Hepatocyte (in vitro differentiated cells): ENCODE measurements around the gene KIF23. TPM values are rescaled to one million over a fixed set of nuclear protein-coding genes. Genes with fewer than 3 reads are reported as not detected.
"Not testable (repeated sequence)": the region's sequence is repeated elsewhere in the genome, so short reads cannot be mapped to it uniquely, and the experiment has no call there.

Experiments
- DNase-seq: peaks from one replicate; pipeline ENCODE4 v3.0.0-alpha.2; 2016; ENCODE audit warnings: low spot score
- H2AFZ ChIP-seq: fragments of 200-600 bp; sonication (generic); 2 replicates; pipeline ENCODE4 v1.6.0; 2016; ENCODE audit warnings: antibody characterized with exemption, mild to moderate bottlenecking
- H3K27ac ChIP-seq: fragments of 200-600 bp; sonication (generic); 2 replicates; pipeline ENCODE4 v1.5.1; 2016; ENCODE audit warnings: mild to moderate bottlenecking
- H3K27me3 ChIP-seq: fragments of 200-600 bp; sonication (generic); 2 replicates; pipeline ENCODE4 v1.6.1; 2016
- H3K36me3 ChIP-seq: fragments of 200-600 bp; sonication (generic); replicated peaks from 2 replicates; pipeline ENCODE4 v1.5.1; 2016; ENCODE audit warnings: low read depth; ENCODE audit not compliant: insufficient read depth
- H3K4me1 ChIP-seq: fragments of 200-600 bp; sonication (generic); 2 replicates; pipeline ENCODE4 v1.5.1; 2016; ENCODE audit warnings: mild to moderate bottlenecking, moderate library complexity; ENCODE audit not compliant: insufficient read depth
- H3K4me2 ChIP-seq: fragments of 200-600 bp; sonication (generic); 2 replicates; pipeline ENCODE4 v1.6.0; 2016
- H3K4me3 ChIP-seq: fragments of 200-600 bp; sonication (generic); 2 replicates; pipeline ENCODE4 v1.5.1; 2016; ENCODE audit warnings: mild to moderate bottlenecking
- H3K79me2 ChIP-seq: fragments of 200-600 bp; sonication (generic); 2 replicates; pipeline ENCODE4 v1.6.0; 2017; ENCODE audit warnings: mild to moderate bottlenecking
- H3K9me2 ChIP-seq: fragments of 200-600 bp; sonication (generic); replicated peaks from 2 replicates; pipeline ENCODE4 v1.6.0; 2017; ENCODE audit warnings: mild to moderate bottlenecking; ENCODE audit not compliant: insufficient read depth
- H3K9me3 ChIP-seq: fragments of 200-600 bp; sonication (generic); 2 replicates; pipeline ENCODE4 v1.5.1; 2016; ENCODE audit warnings: low read depth, mild to moderate bottlenecking
- H4K20me1 ChIP-seq: fragments of 200-600 bp; sonication (generic); 2 replicates; pipeline ENCODE4 v1.6.0; 2016; ENCODE audit warnings: mild to moderate bottlenecking; ENCODE audit not compliant: insufficient read depth, poor library complexity, severe bottlenecking
- EZH2 ChIP-seq: fragments of 200-600 bp; sonication (generic); IDR thresholded peaks from 2 replicates; pipeline ENCODE4 v1.6.1; 2016; ENCODE audit warnings: antibody characterized with exemption, mild to moderate bottlenecking, borderline replicate concordance
- EZH2phosphoT487 ChIP-seq: fragments of 200-600 bp; sonication (generic); IDR thresholded peaks from one replicate; pipeline ENCODE4 v1.6.1; 2018; ENCODE audit warnings: antibody characterized with exemption, mild to moderate bottlenecking, low read depth, moderate library complexity; ENCODE audit not compliant: unreplicated experiment, severe bottlenecking
- WGBS: methylation state at CpG from one replicate; pipeline ENCODE4 v1.1.6; 2016; ENCODE audit warnings: low lambda C conversion rate; ENCODE audit errors: missing lambda C conversion rate; 5-methylcytosine and 5-hydroxymethylcytosine counted together
- polyA plus RNA-seq: library from polyadenylated mRNA; unstranded; fragments of >200 nt; fragmentation: Nextera tagmentation; extraction: Ambion mirVana; gene quantifications from 2 replicates; pipeline ENCODE4 v1.2.1, GENCODE V29; 2016
- total RNA-seq: library from RNA; depleted of rRNA; stranded (reverse); fragments of >200 nt; gene quantifications from 2 replicates; pipeline ENCODE4 v1.2.3, GENCODE V29; 2014
- TF ChIP-seq, protein P1 (sequence below): fragments of 200-600 bp; sonication (generic); IDR thresholded peaks from 2 replicates; pipeline ENCODE4 v1.5.1; 2016; ENCODE audit warnings: antibody characterized with exemption, mild to moderate bottlenecking; ENCODE audit not compliant: poor library complexity

KIF23 gene
- total and polyA plus RNA-seq, 2 experiments from 2014 or later, result 12.0 to 14.1 TPM

DNA sequence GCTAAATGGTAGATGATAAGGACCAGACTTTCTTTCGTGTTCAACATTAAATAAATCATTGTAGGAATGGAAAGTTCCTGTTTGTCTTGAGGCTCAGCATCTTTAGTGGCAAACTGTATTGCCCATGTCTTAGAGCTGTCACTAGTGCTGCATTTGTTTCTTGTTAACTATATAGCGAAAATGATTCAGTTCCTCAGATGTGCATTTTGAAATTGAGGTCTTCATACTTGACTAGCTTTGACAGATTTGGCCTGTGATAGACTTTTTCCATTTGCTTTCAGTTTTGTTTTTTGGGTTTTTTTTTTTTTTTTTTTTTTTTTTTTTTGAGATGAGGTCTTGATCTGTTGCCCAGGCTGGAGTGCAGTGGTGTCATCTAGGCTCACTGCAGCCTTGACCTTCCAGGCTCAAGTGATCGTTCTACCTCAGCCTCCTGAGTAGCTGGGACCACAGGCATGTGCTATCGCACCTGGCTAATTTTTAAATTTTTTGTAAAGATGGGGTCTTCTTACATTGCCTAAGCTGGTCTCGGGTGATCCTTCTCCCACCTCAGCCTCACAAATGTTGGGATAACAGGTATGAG, 29.0 kb downstream of the KIF23 start:
- no peaks in the 10 kb centered on the region for H3K36me3 ChIP-seq
- H3K4me1 ChIP-seq, result peaks cover 4% of the 10 kb centered on the region
- WGBS, result 94% methylated on average over 4 of the region's 5 CpGs
- TF ChIP-seq, protein P1, sequence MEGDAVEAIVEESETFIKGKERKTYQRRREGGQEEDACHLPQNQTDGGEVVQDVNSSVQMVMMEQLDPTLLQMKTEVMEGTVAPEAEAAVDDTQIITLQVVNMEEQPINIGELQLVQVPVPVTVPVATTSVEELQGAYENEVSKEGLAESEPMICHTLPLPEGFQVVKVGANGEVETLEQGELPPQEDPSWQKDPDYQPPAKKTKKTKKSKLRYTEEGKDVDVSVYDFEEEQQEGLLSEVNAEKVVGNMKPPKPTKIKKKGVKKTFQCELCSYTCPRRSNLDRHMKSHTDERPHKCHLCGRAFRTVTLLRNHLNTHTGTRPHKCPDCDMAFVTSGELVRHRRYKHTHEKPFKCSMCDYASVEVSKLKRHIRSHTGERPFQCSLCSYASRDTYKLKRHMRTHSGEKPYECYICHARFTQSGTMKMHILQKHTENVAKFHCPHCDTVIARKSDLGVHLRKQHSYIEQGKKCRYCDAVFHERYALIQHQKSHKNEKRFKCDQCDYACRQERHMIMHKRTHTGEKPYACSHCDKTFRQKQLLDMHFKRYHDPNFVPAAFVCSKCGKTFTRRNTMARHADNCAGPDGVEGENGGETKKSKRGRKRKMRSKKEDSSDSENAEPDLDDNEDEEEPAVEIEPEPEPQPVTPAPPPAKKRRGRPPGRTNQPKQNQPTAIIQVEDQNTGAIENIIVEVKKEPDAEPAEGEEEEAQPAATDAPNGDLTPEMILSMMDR, result no peak
- TF ChIP-seq EZH2phosphoT487 (no peak), EZH2 (no peak)
- H3K9me3 ChIP-seq, result no peaks in the 10 kb centered on the region
- H3K4me2 ChIP-seq, result no peak overlapping the region
- no peaks in the 10 kb centered on the region for H3K27me3 ChIP-seq
- no peak overlapping the region for H3K4me3 ChIP-seq
- DNase-seq, result no peak
- H3K79me2 ChIP-seq, result no peaks in the 10 kb centered on the region
- H4K20me1 ChIP-seq, result no peaks in the 10 kb centered on the region
- H3K9me2 ChIP-seq, result no peaks in the 10 kb centered on the region
- no peak overlapping the region for H3K27ac ChIP-seq
- H2AFZ ChIP-seq, result no peak overlapping the region

DNA sequence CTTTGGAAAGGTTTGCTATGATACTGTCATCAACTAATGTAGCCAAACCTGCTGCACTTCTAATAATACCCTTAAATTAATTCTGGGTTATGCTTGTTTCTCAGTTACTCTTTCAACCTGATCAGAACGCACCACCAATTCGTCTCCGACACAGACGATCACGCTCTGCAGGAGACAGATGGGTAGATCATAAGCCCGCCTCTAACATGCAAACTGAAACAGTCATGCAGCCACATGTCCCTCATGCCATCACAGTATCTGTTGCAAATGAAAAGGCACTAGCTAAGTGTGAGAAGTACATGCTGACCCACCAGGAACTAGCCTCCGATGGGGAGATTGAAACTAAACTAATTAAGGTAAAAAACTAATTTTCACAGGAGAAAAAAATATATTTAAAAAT, 30.5 kb downstream of the KIF23 start:
- DNase-seq, result no peak
- WGBS, result 98% methylated on average over 7 of the region's 7 CpGs
- no peak overlapping the region for H3K27ac ChIP-seq
- H3K4me1 ChIP-seq, result no peaks in the 10 kb centered on the region
- no peaks in the 10 kb centered on the region for H3K27me3 ChIP-seq
- no peaks in the 10 kb centered on the region for H3K9me3 ChIP-seq
- no peak overlapping the region for H3K4me2 ChIP-seq
- no peaks in the 10 kb centered on the region for H3K79me2 ChIP-seq
- H3K4me3 ChIP-seq, result no peak overlapping the region
- H2AFZ ChIP-seq, result no peak overlapping the region
- no peaks in the 10 kb centered on the region for H3K36me3 ChIP-seq
- H3K9me2 ChIP-seq, result no peaks in the 10 kb centered on the region
- no peaks in the 10 kb centered on the region for H4K20me1 ChIP-seq
- no peak for TF ChIP-seq EZH2
- TF ChIP-seq EZH2phosphoT487, result no peak
- TF ChIP-seq, protein P1, result no peak

DNA sequence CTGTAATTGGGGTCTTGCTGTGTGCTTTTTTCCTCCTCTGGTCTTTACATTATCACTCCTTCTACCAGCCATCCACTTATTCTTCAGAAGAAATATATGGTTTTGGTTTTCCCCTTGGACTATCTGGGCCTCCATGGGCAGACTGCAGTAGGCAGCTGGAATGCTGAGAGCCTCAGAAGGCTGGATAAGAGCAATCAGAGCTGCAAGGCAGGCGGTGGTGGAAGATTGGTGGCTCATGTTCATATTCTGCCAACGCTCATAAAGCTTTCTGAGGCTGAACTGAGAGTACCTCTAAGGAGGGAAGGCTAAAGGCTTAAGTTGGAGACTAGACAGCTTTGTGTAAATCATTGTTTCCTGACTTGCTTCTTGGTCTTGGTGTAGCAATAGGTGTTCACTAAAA, 32.8 kb downstream of the KIF23 start:
- Histone ChIP-seq H3K27me3 (no peaks in the 10 kb centered on the region), H3K4me1 (no peaks in the 10 kb centered on the region), H4K20me1 (no peaks in the 10 kb centered on the region), H3K4me2 (no peak overlapping the region), H3K9me3 (no peaks in the 10 kb centered on the region), H3K4me3 (no peak overlapping the region), H2AFZ (no peak overlapping the region), H3K27ac (no peak overlapping the region), H3K79me2 (no peaks in the 10 kb centered on the region), H3K9me2 (no peaks in the 10 kb centered on the region), H3K36me3 (no peaks in the 10 kb centered on the region)
- WGBS, result 81% methylated on average over 2 of the region's 2 CpGs
- TF ChIP-seq EZH2phosphoT487 (no peak), EZH2 (no peak)
- TF ChIP-seq, protein P1, result no peak
- no peak for DNase-seq

DNA sequence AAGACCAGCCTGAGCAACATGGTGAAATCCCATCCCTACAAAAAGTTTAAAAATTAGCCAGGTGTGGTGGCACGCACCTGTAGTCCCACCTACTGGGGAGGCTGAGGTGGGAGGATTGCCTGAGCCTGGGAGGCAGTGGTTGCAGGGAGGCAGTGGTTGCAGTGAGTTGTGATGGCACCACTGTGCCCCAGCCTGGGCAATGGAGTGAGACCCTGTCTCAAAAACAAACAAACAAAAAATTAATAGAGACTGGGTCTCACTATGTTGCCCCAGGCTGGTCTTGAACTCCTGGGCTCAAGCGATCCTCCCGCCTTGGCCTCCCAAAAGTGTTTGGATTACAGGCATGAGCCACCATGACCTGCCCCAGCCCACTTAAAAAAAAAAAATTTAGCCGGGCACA, 36.1 kb downstream of the KIF23 start:
- Histone ChIP-seq H3K4me1 (peaks cover 12% of the 10 kb centered on the region), H4K20me1 (peaks cover 23% of the 10 kb centered on the region), H3K79me2 (peaks cover 24% of the 10 kb centered on the region)
- H3K36me3 ChIP-seq, H3K27me3 ChIP-seq, H3K27ac ChIP-seq, H3K4me3 ChIP-seq, H2AFZ ChIP-seq, H3K9me2 ChIP-seq, DNase-seq, H3K9me3 ChIP-seq, H3K4me2 ChIP-seq: not testable (repeated sequence)
- WGBS, result 96% methylated on average over 4 of the region's 4 CpGs
